PC-3 (cell line): ENCODE measurements around the gene TNFRSF9. TPM values are rescaled to one million over a fixed set of nuclear protein-coding genes. Genes with fewer than 3 reads are reported as not detected.
"Not testable (repeated sequence)": the region's sequence is repeated elsewhere in the genome, so short reads cannot be mapped to it uniquely, and the experiment has no call there.

ENCODE experiments used
- ATAC-seq: fragments of 200-7000 bp; cut with Tn5 transposase; 2 replicates; pipeline ENCODE4 v1.9.1; 2020; ENCODE audit warnings: mild to moderate bottlenecking, moderate library complexity
- BruUV-seq: library from RNA; stranded (reverse); fragments of 400-500 nt; replicated peaks from 2 replicates; lab custom pipeline; 2021; lab: Mats Ljungman, UMichigan
- CTCF ChIA-PET: fragments of 300-600 bp; sonication (Branson Sonifier 250); formaldehyde crosslinking; loops from one replicate; lab custom pipeline; 2022; ENCODE audit warnings: antibody characterized with exemption; lab: Charles Lee
- POLR2A ChIA-PET: fragments of 300-600 bp; sonication (Branson Sonifier 250); formaldehyde crosslinking; loops from one replicate; lab custom pipeline; 2022; ENCODE audit warnings: antibody characterized with exemption; ENCODE audit not compliant: unreplicated experiment; lab: Charles Lee
- DNase-seq: peaks from one replicate; pipeline ENCODE4 v3.0.0-alpha.2; 2015
- H2AFZ ChIP-seq: fragments of 300-600 bp; sonication (generic); 2 replicates; pipeline ENCODE4 v1.6.0; 2016; ENCODE audit warnings: antibody characterized with exemption, low read length
- H3F3A ChIP-seq: fragments of 300-600 bp; sonication (generic); one replicate; pipeline ENCODE4 v1.6.0; 2017; ENCODE audit warnings: antibody characterized with exemption, low read length, control low read depth, mild to moderate bottlenecking; ENCODE audit not compliant: unreplicated experiment
- H3K27ac ChIP-seq: fragments of 300-600 bp; sonication (generic); 2 replicates; pipeline ENCODE4 v1.5.1; 2016; ENCODE audit warnings: mild to moderate bottlenecking, low read length
- H3K27me3 ChIP-seq: fragments of 300-600 bp; sonication (generic); 2 replicates; pipeline ENCODE4 v1.6.1; 2016; ENCODE audit warnings: low read length, mixed read lengths
- H3K36me3 ChIP-seq: fragments of 300-600 bp; sonication (generic); 2 replicates; pipeline ENCODE4 v1.6.1; 2016; ENCODE audit warnings: low read depth, mixed run types, low read length, mixed read lengths
- H3K4me1 ChIP-seq: fragments of 300-600 bp; sonication (generic); 2 replicates; pipeline ENCODE4 v1.5.1; 2016; ENCODE audit warnings: low read length; ENCODE audit not compliant: insufficient read depth
- H3K4me2 ChIP-seq: fragments of 300-600 bp; sonication (generic); 2 replicates; pipeline ENCODE4 v1.6.0; 2016; ENCODE audit warnings: low read length
- H3K4me3 ChIP-seq: fragments of 300-600 bp; sonication (generic); 2 replicates; pipeline ENCODE4 v1.5.1; 2016; ENCODE audit warnings: mild to moderate bottlenecking, low read length, mixed read lengths
- H3K79me2 ChIP-seq: fragments of 300-600 bp; sonication (generic); 2 replicates; pipeline ENCODE4 v1.6.1; 2017; ENCODE audit warnings: low read length, mixed read lengths
- H3K9ac ChIP-seq: fragments of 300-600 bp; sonication (generic); 2 replicates; pipeline ENCODE4 v1.6.0; 2016; ENCODE audit warnings: mild to moderate bottlenecking, low read length
- H3K9me2 ChIP-seq: fragments of 300-600 bp; sonication (generic); replicated peaks from 2 replicates; pipeline ENCODE4 v1.6.1; 2016; ENCODE audit warnings: mixed run types, low read length, mixed read lengths
- H3K9me3 ChIP-seq: fragments of 300-600 bp; sonication (generic); 2 replicates; pipeline ENCODE4 v1.6.1; 2016; ENCODE audit warnings: low read length, mixed read lengths
- H4K20me1 ChIP-seq: fragments of 300-600 bp; sonication (generic); 2 replicates; pipeline ENCODE4 v1.6.1; 2016; ENCODE audit warnings: low read length, mixed read lengths
- CTCF ChIP-seq: fragments of 300-600 bp; sonication (generic); conservative IDR thresholded peaks from 2 replicates; pipeline ENCODE4 v1.5.1; 2017; ENCODE audit warnings: antibody characterized with exemption, low read depth, mild to moderate bottlenecking, low read length
- EZH2 ChIP-seq: fragments of 300-600 bp; sonication (generic); IDR thresholded peaks from one replicate; pipeline ENCODE4 v1.6.1; 2017; ENCODE audit warnings: antibody characterized with exemption, mild to moderate bottlenecking, low read length; ENCODE audit not compliant: unreplicated experiment
- EZH2phosphoT487 ChIP-seq: fragments of 300-600 bp; sonication (generic); IDR thresholded peaks from 2 replicates; pipeline ENCODE4 v1.6.1; 2018; ENCODE audit warnings: mild to moderate bottlenecking, antibody characterized with exemption, low read length, borderline replicate concordance
- intact Hi-C: fragments of 100-400 bp; cut with micrococcal nuclease; formaldehyde crosslinking; loops from 2 replicates; pipeline ENCODE4 v1.9.0; 2023
- total RNA-seq: library from RNA; depleted of rRNA; stranded (reverse); fragments of >200 nt; gene quantifications from 2 replicates; pipeline ENCODE4 v1.2.3, GENCODE V29; 2014

The TNFRSF9 gene
- total RNA-seq, 1 experiment from 2014 or later = 0.04 TPM

- H4K20me1 ChIP-seq = no peaks in the 10 kb centered on the region
- no peak for ATAC-seq
- no peak overlapping the region for H3K27ac ChIP-seq
- ChIA-PET CTCF (no interaction called here), POLR2A (interaction anchor here (0.6 kb wide), 1 partner anchor 40 kb away, joined by 17 read pairs; no protein-coding TSS in a partner anchor)
- H3F3A ChIP-seq = no peaks in the 10 kb centered on the region
- H3K36me3 ChIP-seq = no peaks in the 10 kb centered on the region
- H3K4me2 ChIP-seq = no peak overlapping the region
- no peak overlapping the region for H3K9ac ChIP-seq
- no peak overlapping the region for H2AFZ ChIP-seq
- BruUV-seq = no TSS peak
- no peaks in the 10 kb centered on the region for H3K9me3 ChIP-seq
- H3K27me3 ChIP-seq = no peaks in the 10 kb centered on the region
- intact Hi-C loops = no loop called here
- no peaks in the 10 kb centered on the region for H3K4me1 ChIP-seq
- no peaks in the 10 kb centered on the region for H3K9me2 ChIP-seq
- TF ChIP-seq EZH2 (no peak), CTCF (no peak), EZH2phosphoT487 (no peak)
- no peak for DNase-seq
- H3K4me3 ChIP-seq = no peak overlapping the region
- no peaks in the 10 kb centered on the region for H3K79me2 ChIP-seq
Measured at GRCh38 chr1:7930645-7931445, 9.8 kb downstream of the TNFRSF9 start.

GRCh38 chr1:7929637-7930036, 11.0 kb downstream of the TNFRSF9 start:
- H3F3A ChIP-seq = no peaks in the 10 kb centered on the region
- TF ChIP-seq CTCF (no peak), EZH2phosphoT487 (no peak), EZH2 (no peak)
- no peak for DNase-seq
- no peak overlapping the region for H2AFZ ChIP-seq
- H4K20me1 ChIP-seq = no peaks in the 10 kb centered on the region
- no peak overlapping the region for H3K9ac ChIP-seq
- no TSS peak for BruUV-seq
- intact Hi-C loops = no loop called here
- ChIA-PET CTCF (no interaction called here), POLR2A (no interaction called here)
- no peak for ATAC-seq
- no peaks in the 10 kb centered on the region for H3K79me2 ChIP-seq
- H3K36me3 ChIP-seq = no peaks in the 10 kb centered on the region
- H3K27me3 ChIP-seq = no peaks in the 10 kb centered on the region
- H3K9me2 ChIP-seq = no peaks in the 10 kb centered on the region
- no peaks in the 10 kb centered on the region for H3K4me1 ChIP-seq
- no peak overlapping the region for H3K4me3 ChIP-seq
- H3K9me3 ChIP-seq = no peaks in the 10 kb centered on the region
- no peak overlapping the region for H3K27ac ChIP-seq
- H3K4me2 ChIP-seq = no peak overlapping the region

- Histone ChIP-seq H3K9ac (no peak overlapping the region), H3K9me2 (no peaks in the 10 kb centered on the region), H3K27ac (no peak overlapping the region), H3K9me3 (no peaks in the 10 kb centered on the region), H3K4me3 (no peak overlapping the region), H3K36me3 (no peaks in the 10 kb centered on the region), H2AFZ (no peak overlapping the region), H3F3A (no peaks in the 10 kb centered on the region), H3K27me3 (no peaks in the 10 kb centered on the region), H3K79me2 (no peaks in the 10 kb centered on the region), H4K20me1 (no peaks in the 10 kb centered on the region), H3K4me2 (no peak overlapping the region), H3K4me1 (no peaks in the 10 kb centered on the region)
- BruUV-seq = no TSS peak
- CTCF ChIA-PET = no interaction called here
- no peak for DNase-seq
- POLR2A ChIA-PET = no interaction called here
- intact Hi-C loops = no loop called here
- ATAC-seq = no peak
- TF ChIP-seq CTCF (no peak), EZH2phosphoT487 (no peak), EZH2 (no peak)
Measured at GRCh38 chr1:7928247-7928646, 12.4 kb downstream of the TNFRSF9 start.

GRCh38 chr1:7927061-7927460, 13.6 kb downstream of the TNFRSF9 start:
- H3K9me3 ChIP-seq, intact Hi-C loops, H3K9me2 ChIP-seq, H3K4me2 ChIP-seq, BruUV-seq, CTCF ChIA-PET, POLR2A ChIA-PET, H4K20me1 ChIP-seq, H3F3A ChIP-seq, ATAC-seq, H3K9ac ChIP-seq, H3K27me3 ChIP-seq, H3K4me3 ChIP-seq, H3K4me1 ChIP-seq, H2AFZ ChIP-seq, H3K79me2 ChIP-seq, H3K27ac ChIP-seq, H3K36me3 ChIP-seq, DNase-seq: not testable (repeated sequence)
